Measurements from ENCODE around the gene DAO.
A peak's percentile ranks its signal among the peaks of the same experiment; 100 is the strongest.
"Not testable (repeated sequence)": the region's sequence is repeated elsewhere in the genome, so short reads cannot be mapped to it uniquely, and the experiment has no call there.

DAO gene

DNA sequence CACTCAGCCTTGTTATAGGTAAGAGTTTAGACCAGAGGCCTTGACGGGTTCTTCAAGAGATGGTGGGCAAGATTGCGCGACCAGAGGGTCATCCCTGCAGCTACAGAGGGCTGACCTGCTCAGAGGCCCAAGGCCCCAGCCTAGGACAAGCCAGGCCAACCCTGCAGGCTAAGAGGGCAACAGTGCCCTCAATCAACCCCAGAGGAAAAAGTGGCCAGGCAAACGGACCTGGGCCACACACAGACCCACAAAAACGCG lies 23.8 kb upstream of the DAO start:
- TF ChIP-seq, protein P1, sequence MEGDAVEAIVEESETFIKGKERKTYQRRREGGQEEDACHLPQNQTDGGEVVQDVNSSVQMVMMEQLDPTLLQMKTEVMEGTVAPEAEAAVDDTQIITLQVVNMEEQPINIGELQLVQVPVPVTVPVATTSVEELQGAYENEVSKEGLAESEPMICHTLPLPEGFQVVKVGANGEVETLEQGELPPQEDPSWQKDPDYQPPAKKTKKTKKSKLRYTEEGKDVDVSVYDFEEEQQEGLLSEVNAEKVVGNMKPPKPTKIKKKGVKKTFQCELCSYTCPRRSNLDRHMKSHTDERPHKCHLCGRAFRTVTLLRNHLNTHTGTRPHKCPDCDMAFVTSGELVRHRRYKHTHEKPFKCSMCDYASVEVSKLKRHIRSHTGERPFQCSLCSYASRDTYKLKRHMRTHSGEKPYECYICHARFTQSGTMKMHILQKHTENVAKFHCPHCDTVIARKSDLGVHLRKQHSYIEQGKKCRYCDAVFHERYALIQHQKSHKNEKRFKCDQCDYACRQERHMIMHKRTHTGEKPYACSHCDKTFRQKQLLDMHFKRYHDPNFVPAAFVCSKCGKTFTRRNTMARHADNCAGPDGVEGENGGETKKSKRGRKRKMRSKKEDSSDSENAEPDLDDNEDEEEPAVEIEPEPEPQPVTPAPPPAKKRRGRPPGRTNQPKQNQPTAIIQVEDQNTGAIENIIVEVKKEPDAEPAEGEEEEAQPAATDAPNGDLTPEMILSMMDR (conservative IDR thresholded peaks at IDR 0.05): no peak
- H3K27ac ChIP-seq: peak overlapping the region; percentile 95

DNA sequence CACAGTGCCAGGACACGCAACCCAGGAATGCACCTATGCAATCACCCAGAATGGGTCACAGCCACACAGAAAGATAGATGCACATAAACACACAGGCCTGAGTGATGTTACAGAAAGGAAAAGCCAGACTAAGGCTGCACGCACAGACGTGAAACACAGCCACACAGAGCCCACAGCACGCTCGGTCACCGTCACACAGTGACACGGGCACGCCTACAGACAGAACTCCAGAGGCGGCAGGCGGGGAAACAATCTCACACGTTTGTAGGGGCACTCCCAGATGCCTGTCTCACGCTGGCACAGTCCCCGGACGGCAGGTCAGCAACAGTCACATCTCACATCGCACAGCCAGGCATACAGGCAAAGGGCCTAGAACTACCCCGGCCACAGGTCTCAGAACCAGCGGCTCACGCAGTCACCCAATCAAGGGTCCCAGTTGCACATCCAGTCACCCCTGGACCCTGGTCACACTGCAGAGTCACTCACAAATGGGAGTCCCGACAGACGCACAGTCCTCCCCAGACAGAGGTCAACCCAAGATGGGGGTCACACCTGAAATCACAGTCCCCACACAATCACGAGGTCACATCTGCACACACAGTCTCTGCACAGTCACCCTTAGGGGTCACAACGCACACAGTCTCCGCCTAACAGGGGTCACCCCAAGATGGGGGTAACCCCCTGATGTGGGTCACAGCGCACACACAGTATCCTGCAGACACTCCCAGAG lies 23.3 kb upstream of the DAO start:
- peak overlapping the region; percentile 95 for H3K27ac ChIP-seq
- TF ChIP-seq, protein P1 (conservative IDR thresholded peaks at IDR 0.05): no peak

DNA sequence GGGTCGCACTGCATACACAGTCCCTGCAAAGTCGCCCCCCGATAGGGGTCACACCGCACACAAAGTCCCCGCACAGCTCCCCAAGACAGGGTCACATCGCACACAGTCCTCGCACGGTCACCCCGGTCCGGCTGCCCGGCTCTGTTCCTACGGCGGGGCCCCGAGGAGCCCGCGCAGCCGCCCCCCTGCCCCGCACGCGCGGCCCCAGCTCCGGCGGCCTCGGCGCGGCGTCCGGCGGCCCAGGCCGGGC lies 22.8 kb upstream of the DAO start:
- TF ChIP-seq, protein P1 (conservative IDR thresholded peaks at IDR 0.05): no peak
- H3K27ac ChIP-seq: peak overlapping the region; percentile 95

DNA sequence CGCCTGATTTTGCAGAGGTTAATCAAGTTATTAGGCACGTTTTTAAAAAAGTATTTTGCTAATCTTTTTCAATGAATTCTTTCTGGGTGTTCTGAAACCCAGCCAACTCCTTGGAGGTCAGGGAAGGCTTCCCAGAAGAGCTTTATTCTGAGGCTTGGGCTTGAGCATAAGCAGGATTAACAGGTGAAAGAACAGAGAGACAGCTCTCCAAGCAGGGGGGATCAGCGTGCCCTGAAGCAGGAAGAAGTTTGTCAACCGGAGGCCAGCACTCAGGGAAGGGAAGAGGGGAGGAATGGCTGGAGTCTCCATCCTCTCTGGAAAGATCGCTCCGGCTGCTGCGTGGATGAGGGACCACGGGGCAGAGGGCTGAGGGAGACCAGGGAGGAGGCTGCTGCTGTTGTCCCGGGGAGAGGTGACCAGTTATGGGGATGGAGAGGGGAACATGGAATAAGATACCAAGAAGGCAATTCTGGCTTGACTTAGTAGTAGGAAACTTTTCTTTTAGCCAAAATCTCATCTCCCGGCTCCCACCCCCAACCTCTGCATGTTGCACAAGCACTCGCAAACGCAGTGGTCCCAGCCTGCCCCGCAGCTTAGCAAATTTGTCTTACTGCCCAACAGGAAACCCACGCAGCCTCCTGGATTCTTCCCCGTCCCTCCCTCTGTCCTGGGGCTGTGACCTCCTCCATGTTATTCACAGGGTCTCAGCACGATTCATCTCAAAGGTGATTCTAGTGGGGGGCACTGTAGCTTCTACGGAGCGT lies 21.4 kb upstream of the DAO start:
- peak overlapping the region; percentile 95; the same call in 1 of the 2 replicates for H3K27ac ChIP-seq

DNA sequence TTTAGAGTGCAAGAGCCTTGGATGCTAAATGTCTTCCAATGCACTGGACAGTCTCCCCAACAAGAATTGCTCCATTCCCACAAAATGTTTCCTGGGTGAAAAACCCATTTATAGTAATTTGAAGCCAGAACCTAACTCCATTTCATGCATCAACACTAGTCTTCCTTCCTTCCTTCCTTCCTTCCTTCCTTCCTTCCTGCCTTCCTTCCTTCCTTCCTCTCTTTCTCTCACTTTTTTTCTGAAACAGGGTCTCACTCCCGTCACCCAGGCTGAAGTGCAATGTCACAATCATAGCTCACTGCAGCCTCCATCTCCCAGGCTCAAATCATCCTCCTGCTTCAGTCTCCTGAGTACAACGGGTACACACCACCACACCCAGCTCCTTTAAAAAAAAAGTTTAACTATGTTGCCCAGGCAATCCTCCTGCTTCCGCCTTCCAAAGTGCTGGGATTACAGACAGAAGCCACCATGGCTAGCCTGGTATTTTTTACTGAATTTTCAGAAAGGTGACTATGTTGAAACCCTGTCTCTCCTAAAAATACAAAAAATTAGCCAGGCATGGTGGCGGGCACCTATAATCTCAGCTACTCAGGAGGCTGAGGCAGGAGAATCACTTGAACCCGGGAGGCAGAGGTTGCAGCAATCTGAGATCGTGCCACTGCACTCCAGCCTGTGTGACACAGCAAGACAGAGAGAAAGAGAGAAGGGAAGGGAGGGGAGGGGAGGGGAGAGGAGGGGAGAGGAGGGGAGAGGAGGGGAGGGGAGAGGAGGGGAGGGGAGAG lies 20.6 kb upstream of the DAO start:
- H3K27ac ChIP-seq: not testable (repeated sequence)

More for the DNA sequence above, 21.4 kb upstream of the DAO start:
- TF ChIP-seq, protein P1 (conservative IDR thresholded peaks at IDR 0.05): no peak

DNA sequence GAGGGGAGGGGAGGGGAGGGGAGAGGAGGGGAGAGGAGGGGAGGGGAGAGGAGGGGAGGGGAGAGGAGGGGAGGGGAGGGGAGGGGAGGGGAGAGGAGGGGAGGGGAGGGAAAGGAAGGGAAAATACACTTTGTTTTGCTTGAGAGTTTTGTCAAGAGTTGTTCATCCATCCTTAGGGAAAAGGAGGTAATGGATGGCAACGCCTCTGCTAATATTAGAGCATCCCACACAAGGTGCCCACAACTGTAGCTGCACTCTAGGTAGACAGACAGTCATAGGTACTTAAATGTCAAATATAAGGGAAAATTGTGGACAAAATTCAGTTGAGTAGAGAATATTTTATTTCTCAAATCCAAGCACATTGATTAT lies 20.0 kb upstream of the DAO start:
- TF ChIP-seq, protein P1 (conservative IDR thresholded peaks at IDR 0.05): no peak
- no peak overlapping the region for H3K27ac ChIP-seq

DNA sequence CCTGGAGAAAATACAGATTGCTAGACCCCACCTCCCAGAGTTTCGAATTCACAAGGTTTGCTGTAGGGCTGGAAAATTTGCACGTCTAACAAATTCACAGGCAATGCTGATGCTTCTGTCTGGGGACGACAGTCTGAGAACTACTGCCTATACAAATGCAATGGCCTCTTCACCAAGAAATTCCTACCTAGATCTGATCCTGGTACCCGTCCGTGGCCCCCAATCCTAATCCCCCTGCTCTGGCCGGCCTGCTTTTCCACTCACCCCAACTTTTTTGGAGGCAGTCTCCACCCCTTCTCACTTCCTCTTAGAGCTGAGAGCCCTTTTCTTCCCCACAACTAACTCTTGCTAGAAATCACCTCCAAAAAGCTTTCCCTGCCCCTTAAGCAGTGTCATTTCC lies 19.4 kb upstream of the DAO start:
- no peak overlapping the region for H3K27ac ChIP-seq
- TF ChIP-seq, protein P1 (conservative IDR thresholded peaks at IDR 0.05): no peak

Data from VCaP (cell line).